K562 (cell line): ENCODE measurements around the gene SYNJ2. TPM values are rescaled to one million over a fixed set of nuclear protein-coding genes. Genes with fewer than 3 reads are reported as not detected.

Experiments used
- BDP1 ChIP-seq: IDR thresholded peaks from 3 replicates; pipeline ENCODE4 v1.6.1; 2011; ENCODE audit not compliant: insufficient read length, insufficient read depth
- BRD9 ChIP-seq: fragments of 450-650 bp; IDR thresholded peaks from 2 replicates; pipeline ENCODE4 v1.6.1; 2018; ENCODE audit warnings: low read depth; ENCODE audit not compliant: partially characterized antibody
- POLR3G ChIP-seq: IDR thresholded peaks from 2 replicates; pipeline ENCODE4 v1.6.1; 2011; ENCODE audit not compliant: insufficient read length, insufficient replicate concordance; ENCODE audit errors: extremely low read depth
- PPARD ChIP-seq: fragments of 250-450 bp; sonication (Bioruptor Pico); IDR thresholded peaks from 2 replicates; pipeline ENCODE4 v1.8.0; 2022; ENCODE audit warnings: inconsistent platforms, mild to moderate bottlenecking, moderate library complexity
- RBM34 ChIP-seq: fragments of 200-400 bp; formaldehyde crosslinking; IDR thresholded peaks from 2 replicates; pipeline ENCODE4 v1.6.1; 2018; ENCODE audit warnings: low read length, borderline replicate concordance; ENCODE audit not compliant: insufficient read depth
- ZNF717 ChIP-seq: fragments of 250-450 bp; sonication (Bioruptor Pico); IDR thresholded peaks from 2 replicates; pipeline ENCODE4 v1.5.0; 2021
- polyA plus RNA-seq, 8 experiments: library from polyadenylated mRNA; depleted of rRNA in 4 of 8; stranded (reverse) in 5 of 8; unstranded in 3 of 8; fragments of >200 nt; fragmentation: Nextera tagmentation in 2 of 8; fragmentation: Illumina TruSeq in 1 of 8; extraction: Ambion mirVana in 2 of 8; extraction: Trizol in 1 of 8; gene quantifications; 2 replicates each; pipeline versions ENCODE4 v1.2.1 to v1.2.3, GENCODE V29; 2011 to 2014; ENCODE audit warnings: inconsistent platforms in 1 of 8, missing spikeins in 1 of 8
- total RNA-seq, 7 experiments: library from RNA; depleted of rRNA in 6 of 7; stranded (reverse); fragments of >200 nt in 6 of 7; fragmentation: Illumina TruSeq in 2 of 7; extraction: Trizol in 2 of 7; gene quantifications; 2 replicates each; pipeline versions ENCODE4 v1.2.1 to v1.2.3, GENCODE V29; 2011 to 2021; ENCODE audit warnings: low replicate concordance in 1 of 7
- TF ChIP-seq, protein P1 (sequence below): fragments of 150-350 bp; IDR thresholded peaks from 2 replicates; pipeline ENCODE4 v1.6.1; 2014; ENCODE audit warnings: low read depth, mild to moderate bottlenecking, low read length, borderline replicate concordance
- TF ChIP-seq, protein P2 (sequence below): fragments of 450-650 bp; formaldehyde crosslinking; IDR thresholded peaks from 2 replicates; pipeline ENCODE4 v1.4.0; 2020; ENCODE audit warnings: mild to moderate bottlenecking
- TF ChIP-seq, protein P3 (sequence below): fragments of 450-650 bp; IDR thresholded peaks from 2 replicates; pipeline ENCODE4 v1.6.1; 2017; ENCODE audit warnings: mild to moderate bottlenecking, moderate library complexity
- TF ChIP-seq, protein P4 (sequence below): fragments of 250-450 bp; sonication (Bioruptor Pico); IDR thresholded peaks from 2 replicates; pipeline ENCODE4 v1.8.0; 2022; ENCODE audit warnings: inconsistent platforms

SYNJ2 gene
- total and polyA plus RNA-seq, 9 of the 15 experiments (the other 6 are each of a cell fraction or from before 2014, with no cell fraction given) = 3.0 to 27.7 (median 17.8) TPM

DNA sequence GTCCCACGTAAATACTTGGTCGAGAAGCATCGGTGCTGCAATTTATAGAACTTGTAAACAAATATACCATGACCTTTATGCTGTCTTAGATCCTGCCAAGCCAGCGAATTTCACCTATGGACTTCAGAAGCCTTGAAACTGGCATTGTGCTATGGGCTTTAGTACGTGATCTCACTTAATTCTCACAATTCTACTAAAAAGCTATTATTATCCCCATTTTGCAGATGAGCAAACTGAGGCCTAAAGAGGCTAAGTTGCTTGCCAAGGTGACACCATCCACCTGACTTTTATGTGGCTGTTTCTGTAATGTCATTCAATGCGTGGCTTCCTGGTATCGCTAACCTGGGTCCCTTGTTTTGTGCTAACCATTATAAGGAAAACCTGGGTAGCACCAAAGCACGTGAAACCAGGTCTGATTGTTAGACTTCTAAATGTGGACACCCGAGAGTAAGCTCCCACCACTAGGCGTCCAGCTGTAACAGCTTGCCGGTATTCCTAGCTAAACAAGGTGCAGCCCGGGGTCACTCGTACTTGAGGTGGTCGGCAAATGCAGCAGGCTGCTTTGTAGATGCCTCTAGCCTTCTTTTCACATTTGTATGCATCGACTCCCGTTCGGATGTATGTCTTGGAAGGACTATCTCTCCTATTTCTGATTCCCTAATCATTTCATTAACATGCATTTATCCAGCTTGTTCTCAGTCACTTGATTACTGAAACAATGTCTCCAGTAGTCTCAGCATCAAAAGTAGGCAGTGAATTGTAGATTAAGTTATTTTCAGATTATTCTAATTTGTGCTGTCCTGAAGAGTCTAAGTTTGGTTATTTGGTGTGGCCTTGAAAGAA, 1.1 kb downstream of the SYNJ2 start (continued):
- TF ChIP-seq, protein P1, sequence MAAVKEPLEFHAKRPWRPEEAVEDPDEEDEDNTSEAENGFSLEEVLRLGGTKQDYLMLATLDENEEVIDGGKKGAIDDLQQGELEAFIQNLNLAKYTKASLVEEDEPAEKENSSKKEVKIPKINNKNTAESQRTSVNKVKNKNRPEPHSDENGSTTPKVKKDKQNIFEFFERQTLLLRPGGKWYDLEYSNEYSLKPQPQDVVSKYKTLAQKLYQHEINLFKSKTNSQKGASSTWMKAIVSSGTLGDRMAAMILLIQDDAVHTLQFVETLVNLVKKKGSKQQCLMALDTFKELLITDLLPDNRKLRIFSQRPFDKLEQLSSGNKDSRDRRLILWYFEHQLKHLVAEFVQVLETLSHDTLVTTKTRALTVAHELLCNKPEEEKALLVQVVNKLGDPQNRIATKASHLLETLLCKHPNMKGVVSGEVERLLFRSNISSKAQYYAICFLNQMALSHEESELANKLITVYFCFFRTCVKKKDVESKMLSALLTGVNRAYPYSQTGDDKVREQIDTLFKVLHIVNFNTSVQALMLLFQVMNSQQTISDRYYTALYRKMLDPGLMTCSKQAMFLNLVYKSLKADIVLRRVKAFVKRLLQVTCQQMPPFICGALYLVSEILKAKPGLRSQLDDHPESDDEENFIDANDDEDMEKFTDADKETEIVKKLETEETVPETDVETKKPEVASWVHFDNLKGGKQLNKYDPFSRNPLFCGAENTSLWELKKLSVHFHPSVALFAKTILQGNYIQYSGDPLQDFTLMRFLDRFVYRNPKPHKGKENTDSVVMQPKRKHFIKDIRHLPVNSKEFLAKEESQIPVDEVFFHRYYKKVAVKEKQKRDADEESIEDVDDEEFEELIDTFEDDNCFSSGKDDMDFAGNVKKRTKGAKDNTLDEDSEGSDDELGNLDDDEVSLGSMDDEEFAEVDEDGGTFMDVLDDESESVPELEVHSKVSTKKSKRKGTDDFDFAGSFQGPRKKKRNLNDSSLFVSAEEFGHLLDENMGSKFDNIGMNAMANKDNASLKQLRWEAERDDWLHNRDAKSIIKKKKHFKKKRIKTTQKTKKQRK = no peak
- no peak for TF ChIP-seq ZNF717 (CRISPR knock-in tag)
- TF ChIP-seq POLR3G = no peak
- TF ChIP-seq, protein P2, sequence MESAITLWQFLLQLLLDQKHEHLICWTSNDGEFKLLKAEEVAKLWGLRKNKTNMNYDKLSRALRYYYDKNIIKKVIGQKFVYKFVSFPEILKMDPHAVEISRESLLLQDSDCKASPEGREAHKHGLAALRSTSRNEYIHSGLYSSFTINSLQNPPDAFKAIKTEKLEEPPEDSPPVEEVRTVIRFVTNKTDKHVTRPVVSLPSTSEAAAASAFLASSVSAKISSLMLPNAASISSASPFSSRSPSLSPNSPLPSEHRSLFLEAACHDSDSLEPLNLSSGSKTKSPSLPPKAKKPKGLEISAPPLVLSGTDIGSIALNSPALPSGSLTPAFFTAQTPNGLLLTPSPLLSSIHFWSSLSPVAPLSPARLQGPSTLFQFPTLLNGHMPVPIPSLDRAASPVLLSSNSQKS (CRISPR knock-in tag) = no peak
- TF ChIP-seq, protein P3, sequence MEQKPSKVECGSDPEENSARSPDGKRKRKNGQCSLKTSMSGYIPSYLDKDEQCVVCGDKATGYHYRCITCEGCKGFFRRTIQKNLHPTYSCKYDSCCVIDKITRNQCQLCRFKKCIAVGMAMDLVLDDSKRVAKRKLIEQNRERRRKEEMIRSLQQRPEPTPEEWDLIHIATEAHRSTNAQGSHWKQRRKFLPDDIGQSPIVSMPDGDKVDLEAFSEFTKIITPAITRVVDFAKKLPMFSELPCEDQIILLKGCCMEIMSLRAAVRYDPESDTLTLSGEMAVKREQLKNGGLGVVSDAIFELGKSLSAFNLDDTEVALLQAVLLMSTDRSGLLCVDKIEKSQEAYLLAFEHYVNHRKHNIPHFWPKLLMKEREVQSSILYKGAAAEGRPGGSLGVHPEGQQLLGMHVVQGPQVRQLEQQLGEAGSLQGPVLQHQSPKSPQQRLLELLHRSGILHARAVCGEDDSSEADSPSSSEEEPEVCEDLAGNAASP = no peak
- TF ChIP-seq PPARD (CRISPR knock-in tag) = no peak
- TF ChIP-seq BDP1 = no peak
- TF ChIP-seq BRD9 = peak; percentile 29
- no peak for TF ChIP-seq RBM34
- TF ChIP-seq, protein P4, sequence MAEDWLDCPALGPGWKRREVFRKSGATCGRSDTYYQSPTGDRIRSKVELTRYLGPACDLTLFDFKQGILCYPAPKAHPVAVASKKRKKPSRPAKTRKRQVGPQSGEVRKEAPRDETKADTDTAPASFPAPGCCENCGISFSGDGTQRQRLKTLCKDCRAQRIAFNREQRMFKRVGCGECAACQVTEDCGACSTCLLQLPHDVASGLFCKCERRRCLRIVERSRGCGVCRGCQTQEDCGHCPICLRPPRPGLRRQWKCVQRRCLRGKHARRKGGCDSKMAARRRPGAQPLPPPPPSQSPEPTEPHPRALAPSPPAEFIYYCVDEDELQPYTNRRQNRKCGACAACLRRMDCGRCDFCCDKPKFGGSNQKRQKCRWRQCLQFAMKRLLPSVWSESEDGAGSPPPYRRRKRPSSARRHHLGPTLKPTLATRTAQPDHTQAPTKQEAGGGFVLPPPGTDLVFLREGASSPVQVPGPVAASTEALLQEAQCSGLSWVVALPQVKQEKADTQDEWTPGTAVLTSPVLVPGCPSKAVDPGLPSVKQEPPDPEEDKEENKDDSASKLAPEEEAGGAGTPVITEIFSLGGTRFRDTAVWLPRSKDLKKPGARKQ (CRISPR knock-in tag) = no peak
